Vagina (tissue), 2 donors: ENCODE data around the gene REG1B.

ENCODE experiments used
- CTCF ChIP-seq, 3 experiments: fragments of 450-650 bp in 2 of 3; fragments of 200-600 bp in 1 of 3; sonication (generic) in 1 of 3; IDR thresholded peaks; one replicate each; pipeline ENCODE4 v1.5.1; 2017 to 2019; ENCODE audit warnings: antibody characterized with exemption in 3 of 3, mild to moderate bottlenecking in 2 of 3, moderate library complexity in 2 of 3
- POLR2A ChIP-seq, 2 donors: fragments of 450-650 bp; IDR thresholded peaks; one replicate each; pipeline ENCODE4 v1.6.1; 2017; ENCODE audit warnings: antibody characterized with exemption in 2 of 2, mild to moderate bottlenecking in 2 of 2, moderate library complexity in 2 of 2

- no peak for TF ChIP-seq CTCF (IDR thresholded peaks at IDR 0.05)
- TF ChIP-seq POLR2A (IDR thresholded peaks at IDR 0.05): no peak
Measured at GRCh38 chr2:79128406-79128805, 40.6 kb upstream of the REG1B start.
